AG04449 (cell line): ENCODE measurements around the gene UCMA.

ENCODE experiments used
- CTCF ChIA-PET: fragments of 350-600 bp; formaldehyde crosslinking; extraction: SDS; loops from one replicate; lab custom pipeline; 2021; ENCODE audit warnings: antibody characterized with exemption; lab: Yijun Ruan, JAX
- POLR2A ChIA-PET: fragments of 400-600, 350-600 bp; formaldehyde crosslinking; extraction: SDS; loops from one replicate; lab custom pipeline; 2020; ENCODE audit warnings: antibody characterized with exemption, inconsistent platforms; lab: Yijun Ruan, JAX
- DNase-seq: peaks from one replicate; pipeline ENCODE4 v3.0.0-alpha.2; 2010; ENCODE audit warnings: low read depth, low spot score
- H3K4me3 ChIP-seq: 2 replicates; pipeline ENCODE4 v1.5.1; 2011; ENCODE audit warnings: low read depth, mild to moderate bottlenecking, control low read depth, low read length
- CTCF ChIP-seq: IDR thresholded peaks from one replicate; pipeline ENCODE4 v1.5.1; 2011; ENCODE audit warnings: mild to moderate bottlenecking, moderate library complexity, low read length, control low read depth, inconsistent platforms; ENCODE audit not compliant: insufficient read depth; ENCODE audit errors: missing control alignments

The UCMA gene

GRCh38 chr10:13219685-13220670 lies 14.2 kb downstream of the UCMA start:
- ChIA-PET POLR2A (no interaction called here), CTCF (interaction anchor here (0.9 kb wide), 1 partner anchor 13 kb away, joined by 4 read pairs; no protein-coding TSS in a partner anchor)
- H3K4me3 ChIP-seq: no peak overlapping the region
- no peak for DNase-seq
- TF ChIP-seq CTCF: peak; percentile 4

GRCh38 chr10:13218878-13219277 lies 15.3 kb downstream of the UCMA start:
- ChIA-PET POLR2A (no interaction called here), CTCF (interaction anchor here (0.9 kb wide), 1 partner anchor 12 kb away, joined by 4 read pairs; no protein-coding TSS in a partner anchor)
- no peak for DNase-seq

GRCh38 chr10:13213163-13213562 lies 21.0 kb downstream of the UCMA start:
- no peak for TF ChIP-seq CTCF
- DNase-seq: no peak
- POLR2A ChIA-PET: no interaction called here
- no peak overlapping the region for H3K4me3 ChIP-seq
- CTCF ChIA-PET: no interaction called here

More at GRCh38 chr10:13218878-13219277, 15.3 kb downstream of the UCMA start:
- no peak for TF ChIP-seq CTCF
- no peak overlapping the region for H3K4me3 ChIP-seq

GRCh38 chr10:13206546-13207443 lies 27.4 kb downstream of the UCMA start:
- ChIA-PET CTCF (interaction anchor here (0.6 to 5.1 kb wide), 26 partner anchors 8 to 470 kb away, joined by 3 to 56 read pairs (median 4); partner anchors contain the start of genes MCM10 and PHYH), POLR2A (no interaction called here)
- peak; percentile 53 for TF ChIP-seq CTCF
- no peak overlapping the region for H3K4me3 ChIP-seq
- no peak for DNase-seq

- TF ChIP-seq CTCF: no peak
- H3K4me3 ChIP-seq: no peak overlapping the region
- CTCF ChIA-PET: interaction anchor here (0.6 to 5.1 kb wide), 26 partner anchors 8 to 470 kb away, joined by 3 to 56 read pairs (median 4); partner anchors contain the start of genes MCM10 and PHYH
- no peak for DNase-seq
- POLR2A ChIA-PET: no interaction called here
These were observed 28.1 kb downstream of the UCMA start for GRCh38 chr10:13206091-13206490.
